Stomach (tissue), 4 donors: Measurements from ENCODE around the gene SLC26A9.

Experiments used
- CTCF ChIP-seq, 7 experiments: fragments of 450-650 bp in 4 of 7; fragments of 200-600 bp in 3 of 7; sonication (generic) in 3 of 7; IDR thresholded peaks; one replicate each; pipeline ENCODE4 v1.5.1; 2016 to 2019; ENCODE audit warnings: antibody characterized with exemption in 7 of 7, control low read depth in 2 of 7, mild to moderate bottlenecking in 1 of 7
- POLR2AphosphoS5 ChIP-seq, 3 donors: sonication (generic); formaldehyde crosslinking; IDR thresholded peaks; one replicate each; pipeline ENCODE4 v1.6.1; 2016; ENCODE audit warnings: antibody characterized with exemption in 3 of 3

DNA sequence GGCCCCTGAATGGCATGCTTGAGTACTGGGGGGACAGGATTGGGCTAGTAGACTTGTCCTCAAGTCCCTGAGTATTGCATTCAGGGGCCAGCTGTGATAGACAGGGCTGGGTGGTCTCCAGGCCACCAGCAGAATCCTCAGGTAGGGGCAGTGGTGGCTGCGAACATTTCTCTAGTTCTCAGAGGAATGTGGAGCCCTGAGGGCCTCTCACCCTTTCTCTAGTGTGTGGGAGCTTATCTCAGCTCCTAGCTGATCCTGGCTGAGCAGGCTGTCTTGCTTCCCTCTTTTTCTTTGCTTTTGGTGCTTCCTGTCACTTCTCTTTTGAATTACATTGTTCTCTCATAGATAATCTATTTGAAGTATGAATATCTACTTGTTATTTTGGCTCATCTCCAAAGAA, 63.3 kb downstream of the SLC26A9 start:
- no peak for TF ChIP-seq CTCF (IDR thresholded peaks at IDR 0.05)
- TF ChIP-seq POLR2AphosphoS5 (IDR thresholded peaks at IDR 0.05) = no peak
